ENCODE data around the gene TMEM8B. TPM values are rescaled to one million over a fixed set of nuclear protein-coding genes. Genes with fewer than 3 reads are reported as not detected.

TMEM8B gene
- total RNA-seq, 1 donor: 2.5 TPM

- no peak for DNase-seq (ENCODE audit: insufficient read length, low spot score, missing footprints)
- Histone ChIP-seq H4K20me1 (ENCODE audit: insufficient read depth, low read length) (no peaks in the 10 kb centered on the region), H3K27ac (ENCODE audit: low read depth, low read length) (no peak overlapping the region), H3K4me1 (ENCODE audit: insufficient read depth, low read length) (peaks cover 6% of the 10 kb centered on the region), H2AFZ (ENCODE audit: low read length) (no peak overlapping the region), H3K9me3 (ENCODE audit: low read depth, low read length) (no peaks in the 10 kb centered on the region), H3K27me3 (ENCODE audit: insufficient read depth, low read length) (no peaks in the 10 kb centered on the region), H3K4me3 (ENCODE audit: insufficient read depth, low read length) (no peak overlapping the region), H3K79me2 (ENCODE audit: insufficient read depth, low read length) (peaks cover 12% of the 10 kb centered on the region), H3K4me2 (ENCODE audit: insufficient read depth, low read length) (no peak overlapping the region), H3K36me3 (ENCODE audit: insufficient read depth, low read length) (peaks cover 52% of the 10 kb centered on the region)
- TF ChIP-seq CTCF (IDR thresholded peaks at IDR 0.05; ENCODE audit: extremely low read depth, low read depth, low read length): no peak
These were observed 27.5 kb upstream of the TMEM8B start for GRCh38 chr9:35801328-35802128.

- no peak overlapping the region for H3K4me3 ChIP-seq (ENCODE audit: insufficient read depth, low read length)
- no peaks in the 10 kb centered on the region for H4K20me1 ChIP-seq (ENCODE audit: insufficient read depth, low read length)
- no peaks in the 10 kb centered on the region for H3K9me3 ChIP-seq (ENCODE audit: low read depth, low read length)
- no peaks in the 10 kb centered on the region for H3K79me2 ChIP-seq (ENCODE audit: insufficient read depth, low read length)
- H3K36me3 ChIP-seq (ENCODE audit: insufficient read depth, low read length): peaks cover 66% of the 10 kb centered on the region
- H3K4me2 ChIP-seq (ENCODE audit: insufficient read depth, low read length): no peak overlapping the region
- H3K4me1 ChIP-seq (ENCODE audit: insufficient read depth, low read length): no peaks in the 10 kb centered on the region
- DNase-seq (ENCODE audit: insufficient read length, low spot score, missing footprints): no peak
- H3K27me3 ChIP-seq (ENCODE audit: insufficient read depth, low read length): no peaks in the 10 kb centered on the region
- no peak overlapping the region for H2AFZ ChIP-seq (ENCODE audit: low read length)
- no peak for TF ChIP-seq CTCF (IDR thresholded peaks at IDR 0.05; ENCODE audit: extremely low read depth, low read depth, low read length)
- no peak overlapping the region for H3K27ac ChIP-seq (ENCODE audit: low read depth, low read length)
These were observed 22.9 kb upstream of the TMEM8B start for GRCh38 chr9:35806101-35806500.

GRCh38 chr9:35808433-35808832, 20.6 kb upstream of the TMEM8B start:
- Histone ChIP-seq H3K4me3 (ENCODE audit: insufficient read depth, low read length) (no peak overlapping the region), H3K9me3 (ENCODE audit: low read depth, low read length) (no peaks in the 10 kb centered on the region), H3K27ac (ENCODE audit: low read depth, low read length) (no peak overlapping the region), H3K36me3 (ENCODE audit: insufficient read depth, low read length) (peaks cover 48% of the 10 kb centered on the region), H4K20me1 (ENCODE audit: insufficient read depth, low read length) (no peaks in the 10 kb centered on the region), H3K27me3 (ENCODE audit: insufficient read depth, low read length) (no peaks in the 10 kb centered on the region), H2AFZ (ENCODE audit: low read length) (no peak overlapping the region), H3K4me2 (ENCODE audit: insufficient read depth, low read length) (no peak overlapping the region), H3K79me2 (ENCODE audit: insufficient read depth, low read length) (no peaks in the 10 kb centered on the region), H3K4me1 (ENCODE audit: insufficient read depth, low read length) (peaks cover 14% of the 10 kb centered on the region)
- no peak for TF ChIP-seq CTCF (IDR thresholded peaks at IDR 0.05; ENCODE audit: extremely low read depth, low read depth, low read length)
- peak; percentile 71 for DNase-seq (ENCODE audit: insufficient read length, low spot score, missing footprints)

GRCh38 chr9:35810122-35810521, 18.9 kb upstream of the TMEM8B start:
- Histone ChIP-seq H3K27me3 (ENCODE audit: insufficient read depth, low read length) (no peaks in the 10 kb centered on the region), H2AFZ (ENCODE audit: low read length) (no peak overlapping the region), H3K79me2 (ENCODE audit: insufficient read depth, low read length) (no peaks in the 10 kb centered on the region), H3K4me2 (ENCODE audit: insufficient read depth, low read length) (no peak overlapping the region), H4K20me1 (ENCODE audit: insufficient read depth, low read length) (no peaks in the 10 kb centered on the region), H3K27ac (ENCODE audit: low read depth, low read length) (no peak overlapping the region), H3K4me1 (ENCODE audit: insufficient read depth, low read length) (peaks cover 20% of the 10 kb centered on the region), H3K36me3 (ENCODE audit: insufficient read depth, low read length) (peaks cover 47% of the 10 kb centered on the region), H3K9me3 (ENCODE audit: low read depth, low read length) (no peaks in the 10 kb centered on the region), H3K4me3 (ENCODE audit: insufficient read depth, low read length) (no peak overlapping the region)
- TF ChIP-seq CTCF (IDR thresholded peaks at IDR 0.05; ENCODE audit: extremely low read depth, low read depth, low read length): no peak
- DNase-seq (ENCODE audit: insufficient read length, low spot score, missing footprints): peak; percentile 19
